Measurements from ENCODE around the gene RNF128.
"Not testable (repeated sequence)": the region's sequence is repeated elsewhere in the genome, so short reads cannot be mapped to it uniquely, and the experiment has no call there.

Gene RNF128

GRCh38 chrX:106742193-106742592, 15.7 kb downstream of the RNF128 start:
- DNase-seq (ENCODE audit: extremely low read depth, low read depth): no peak
- TF ChIP-seq CTCF (IDR thresholded peaks at IDR 0.05; ENCODE audit: low read depth, low read length): no peak

DNA sequence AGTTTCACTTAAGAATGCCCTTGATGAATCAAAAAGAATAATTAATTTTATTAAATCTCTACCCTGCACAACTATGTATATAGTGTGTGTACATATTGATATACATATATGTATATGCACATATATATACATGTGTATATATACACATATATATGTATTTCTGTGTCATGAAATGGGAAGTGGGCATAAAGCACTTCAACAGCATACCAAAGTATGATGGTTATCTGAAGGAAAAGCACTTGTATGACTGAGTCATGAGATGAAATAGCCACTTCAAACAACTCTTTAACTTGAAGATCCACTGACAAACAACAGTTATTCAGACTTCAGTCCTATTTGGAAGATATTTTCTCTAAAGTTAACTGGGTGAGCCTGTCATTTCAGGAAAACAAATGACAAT, 16.3 kb downstream of the RNF128 start:
- no peak for DNase-seq (ENCODE audit: extremely low read depth, low read depth)
- no peak for TF ChIP-seq CTCF (IDR thresholded peaks at IDR 0.05; ENCODE audit: low read depth, low read length)

DNA sequence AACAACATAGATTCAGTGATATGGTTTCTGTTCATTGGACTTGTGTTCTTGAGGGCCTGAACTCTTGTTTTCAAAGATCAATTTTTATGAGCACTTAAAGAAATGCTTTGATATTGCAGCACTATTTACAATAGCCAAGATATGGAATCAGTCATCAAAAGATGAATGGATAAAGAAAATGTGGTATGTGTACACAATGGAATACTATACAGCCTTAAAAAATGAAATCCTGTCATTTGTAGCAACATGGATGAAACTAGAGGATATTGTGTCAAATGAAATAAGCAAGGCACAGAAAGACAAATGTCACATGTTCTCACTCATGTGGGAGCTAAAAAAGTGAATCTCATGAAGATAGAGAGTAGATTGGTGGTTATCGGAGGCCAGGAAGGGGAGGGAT, 21.9 kb downstream of the RNF128 start:
- DNase-seq (ENCODE audit: extremely low read depth, low read depth): no peak
- no peak for TF ChIP-seq CTCF (IDR thresholded peaks at IDR 0.05; ENCODE audit: low read depth, low read length)

DNA sequence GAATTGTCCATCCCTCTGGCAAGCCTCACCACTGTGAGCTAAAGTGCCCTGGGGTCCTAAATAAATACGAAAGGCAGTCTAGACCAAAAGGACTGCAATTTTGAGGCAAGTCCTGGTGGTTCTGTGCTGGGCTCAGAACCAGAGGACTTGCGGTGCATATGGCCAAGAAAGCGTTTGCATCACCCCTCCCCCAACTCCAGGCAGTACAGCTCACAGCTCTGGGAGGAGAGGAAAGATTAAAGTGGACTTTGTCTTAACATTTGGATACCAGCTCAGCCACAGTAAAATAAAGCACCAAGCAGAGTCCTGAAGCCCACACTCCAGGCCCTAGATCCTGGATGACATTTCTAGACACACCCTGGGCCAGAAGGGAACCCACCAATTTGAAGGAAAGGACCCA, 24.9 kb downstream of the RNF128 start:
- DNase-seq (ENCODE audit: extremely low read depth, low read depth): no peak
- TF ChIP-seq CTCF (IDR thresholded peaks at IDR 0.05; ENCODE audit: low read depth, low read length): no peak

DNA sequence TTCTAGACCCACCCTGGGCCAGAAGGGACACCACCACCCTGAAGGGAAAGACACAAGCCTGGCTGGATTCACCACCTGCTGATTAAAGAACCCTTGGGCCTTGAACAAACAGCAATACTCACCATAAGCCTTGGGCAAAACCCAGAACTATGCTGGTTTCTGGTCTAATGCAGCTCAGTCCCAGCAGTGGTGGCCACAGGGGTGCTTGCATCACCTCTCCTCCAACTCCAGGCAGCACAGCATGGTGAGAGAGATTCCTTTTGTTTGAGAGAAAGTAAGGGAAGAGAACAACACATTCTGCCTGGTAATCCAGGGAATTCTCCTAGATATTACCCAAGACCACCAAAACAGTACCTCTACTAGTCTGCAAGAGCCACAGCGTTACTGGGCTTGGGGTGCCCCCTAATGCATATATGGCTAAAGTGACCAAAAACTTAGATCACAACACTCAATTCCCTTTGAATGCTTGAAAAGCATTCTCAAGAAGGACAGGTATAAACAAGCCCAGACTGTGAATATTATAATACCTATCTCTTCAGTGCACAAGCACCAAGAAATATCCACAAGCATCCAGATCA, 25.7 kb downstream of the RNF128 start:
- DNase-seq (ENCODE audit: extremely low read depth, low read depth): no peak
- TF ChIP-seq CTCF (IDR thresholded peaks at IDR 0.05; ENCODE audit: low read depth, low read length): peak; percentile 24

- not testable (repeated sequence) for DNase-seq (ENCODE audit: extremely low read depth, low read depth)
Measured at GRCh38 chrX:106769288-106769687, 42.8 kb downstream of the RNF128 start.

GRCh38 chrX:106774981-106775380, 48.5 kb downstream of the RNF128 start:
- no peak for DNase-seq (ENCODE audit: extremely low read depth, low read depth)
- no peak for TF ChIP-seq CTCF (IDR thresholded peaks at IDR 0.05; ENCODE audit: low read depth, low read length)

DNA sequence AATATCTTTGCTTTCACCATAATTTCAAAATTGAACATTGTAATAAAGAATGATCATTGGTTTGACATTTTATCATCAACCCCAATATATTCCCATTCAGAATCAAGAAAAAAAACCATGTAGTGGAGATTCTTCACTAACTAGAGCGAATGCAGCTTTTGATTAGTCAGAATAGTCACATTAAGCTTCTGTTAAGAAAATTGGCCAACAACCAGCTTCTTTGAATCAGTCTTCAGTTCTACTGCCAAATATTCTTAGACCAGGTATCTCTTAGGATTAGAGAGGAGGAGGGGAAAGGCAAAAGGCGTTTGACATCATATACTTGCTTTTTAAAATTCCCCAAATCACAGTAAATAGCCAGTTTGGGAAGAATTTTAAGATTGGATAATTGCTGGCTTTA, 53.8 kb downstream of the RNF128 start:
- no peak for DNase-seq (ENCODE audit: extremely low read depth, low read depth)
- TF ChIP-seq CTCF (IDR thresholded peaks at IDR 0.05; ENCODE audit: low read depth, low read length): no peak
